HG03045 (cell line): ENCODE data around the gene CFAP20DC.
"Not testable (repeated sequence)": the region's sequence is repeated elsewhere in the genome, so short reads cannot be mapped to it uniquely, and the experiment has no call there.

ENCODE experiments used
- ATAC-seq: cut with Tn5 transposase; IDR thresholded peaks from one replicate; pipeline ENCODE4 v1.9.1; 2021; ENCODE audit warnings: mild to moderate bottlenecking, moderate library complexity; ENCODE audit not compliant: unreplicated experiment

The CFAP20DC gene

GRCh38 chr3:58704745-58705144, 345.1 kb downstream of the CFAP20DC start:
- no peak for ATAC-seq

GRCh38 chr3:58704304-58704703, 345.5 kb downstream of the CFAP20DC start:
- not testable (repeated sequence) for ATAC-seq

- ATAC-seq = no peak
These were observed 351.6 kb downstream of the CFAP20DC start for GRCh38 chr3:58698246-58698645.

- ATAC-seq = peak; percentile 43
These were observed 352.3 kb downstream of the CFAP20DC start for GRCh38 chr3:58697561-58697960.

- ATAC-seq = not testable (repeated sequence)
These were observed 353.0 kb downstream of the CFAP20DC start for GRCh38 chr3:58696813-58697212.

GRCh38 chr3:58696093-58696492, 353.7 kb downstream of the CFAP20DC start:
- no peak for ATAC-seq

- ATAC-seq = not testable (repeated sequence)
These were observed 354.5 kb downstream of the CFAP20DC start for GRCh38 chr3:58695284-58695683.

- ATAC-seq = peak; percentile 63
These were observed 355.6 kb downstream of the CFAP20DC start for GRCh38 chr3:58693940-58694850.

- ATAC-seq = no peak
These were observed 357.3 kb downstream of the CFAP20DC start for GRCh38 chr3:58692484-58692883.
